ENCODE measurements around the gene DCUN1D1. TPM values are rescaled to one million over a fixed set of nuclear protein-coding genes. Genes with fewer than 3 reads are reported as not detected.

DCUN1D1 gene
- total RNA-seq (10 to 100 TPM; 26.7 to 59.3 (median 38.2) TPM), polyA plus RNA-seq (1 to 10 TPM; 5.4 to 8.4 (median 6.9) TPM)
- long read RNA-seq, donor 1, full-length matches to known transcripts, result 5 of 5 reads
- long read RNA-seq, donor 1, partial matches to known transcripts, result 0 of 5 reads
- long read RNA-seq, donor 1, other reads (novel, unspliced or antisense), result 0 of 5 reads
- long read RNA-seq, donor 2, full-length matches to known transcripts, result 3 of 3 reads
- long read RNA-seq, donor 2, partial matches to known transcripts, result 0 of 3 reads
- long read RNA-seq, donor 2, other reads (novel, unspliced or antisense), result 0 of 3 reads

GRCh38 chr3:182980204-182981037, at the start of gene DCUN1D1:
Gene DCUN1D1, minus strand, starts transcription at chr3:182980538. Its CDS starts 49 bp downstream, at chr3:182980489.
- TF ChIP-seq POLR2AphosphoS5 (IDR thresholded peaks at IDR 0.05), result peak; percentile 84 to 88 (median 87)
- no peak for TF ChIP-seq CTCF (IDR thresholded peaks at IDR 0.05 in 8 of 11, conservative IDR thresholded peaks at IDR 0.05 in 3 of 11)
- peak in 1 of 3 donors; percentile 48 for TF ChIP-seq POLR2A (IDR thresholded peaks at IDR 0.05)
- Histone ChIP-seq H3K27ac (peak within 1 kb of the TSS; percentile 72 to 96 (median 90)), H3K9me3 (no peaks in the 10 kb centered on the region), H3K27me3 (replicated peaks in 1 of 7) (no peaks in the 10 kb centered on the region), H3K4me3 (peak within 1 kb of the TSS; percentile 79 to 95 (median 89)), H3K36me3 (no peaks in the 10 kb centered on the region), H3K4me1 (peaks cover 12 to 56% (median 28%) of the 10 kb centered on the region in 6 donors)
- peak; percentile 98 for DNase-seq
- intact Hi-C loops (cut with DNase I; ENCODE audit: low total_unique reads), result no loop called here
- 0 to 1% (median 1%) methylated on average over 10 to 106 of the region's 106 CpGs for WGBS, 5 donors

DNA sequence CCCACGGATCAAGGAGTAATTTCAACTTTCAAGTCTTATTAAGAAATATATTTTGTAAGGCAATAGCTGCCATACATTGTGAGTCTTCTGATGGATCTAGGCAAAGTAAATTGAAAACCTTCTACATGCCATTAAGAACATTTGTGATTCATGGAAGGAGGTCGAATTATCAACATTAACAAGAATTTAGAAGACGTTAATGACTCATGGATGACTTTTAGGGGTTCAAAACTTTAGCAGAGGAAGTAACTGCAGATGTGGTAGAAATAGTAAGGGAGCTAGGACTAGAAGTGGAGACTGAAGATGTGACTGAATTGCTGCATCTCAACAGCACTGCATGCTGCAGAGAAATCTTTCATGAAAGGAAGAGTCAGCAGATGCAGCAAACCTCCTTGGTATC, 48.1 kb upstream of the DCUN1D1 start:
- TF ChIP-seq POLR2AphosphoS5 (IDR thresholded peaks at IDR 0.05), result no peak
- H3K4me3 ChIP-seq, result no peak overlapping the region
- H3K4me1 ChIP-seq, result no peaks in the 10 kb centered on the region
- no peaks in the 10 kb centered on the region for H3K27me3 ChIP-seq (replicated peaks in 1 of 7)
- peaks cover 5 to 98% (median 46%) of the 10 kb centered on the region in 6 donors for H3K36me3 ChIP-seq
- intact Hi-C loops (cut with DNase I; ENCODE audit: low total_unique reads), result no loop called here
- 76 to 99% (median 96%) methylated on average over 3 of the region's 3 CpGs for WGBS, 5 donors
- H3K9me3 ChIP-seq, result no peaks in the 10 kb centered on the region
- H3K27ac ChIP-seq, result no peak overlapping the region
- DNase-seq, result no peak

DNA sequence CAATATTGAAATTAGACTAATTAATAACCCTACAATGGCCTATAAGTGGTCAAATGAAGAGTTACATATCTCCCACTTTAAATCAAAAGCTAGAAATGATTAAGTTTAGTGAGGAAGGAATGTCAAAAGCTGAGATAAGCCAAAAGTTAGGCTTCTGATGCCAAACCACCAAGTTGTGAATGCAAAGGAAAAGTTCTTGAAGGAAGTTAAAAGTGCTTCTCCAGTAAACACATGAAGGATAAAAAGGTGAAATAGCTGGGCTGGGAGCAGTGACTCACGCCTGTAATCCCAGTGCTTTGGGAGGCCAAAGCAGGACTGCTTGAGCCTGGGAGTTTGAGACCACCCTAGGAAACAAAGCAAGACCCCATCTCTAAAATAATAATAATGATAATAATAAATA, 46.9 kb upstream of the DCUN1D1 start:
- Histone ChIP-seq H3K9me3 (no peaks in the 10 kb centered on the region), H3K27me3 (replicated peaks in 1 of 7) (no peaks in the 10 kb centered on the region), H3K4me3 (no peak overlapping the region), H3K4me1 (no peaks in the 10 kb centered on the region), H3K27ac (no peak overlapping the region), H3K36me3 (peaks cover 5 to 97% (median 39%) of the 10 kb centered on the region in 6 donors)
- 94 to 100% (median 100%) methylated on average over 1 of the region's 1 CpG for WGBS, 5 donors
- DNase-seq, result no peak
- intact Hi-C loops (cut with DNase I; ENCODE audit: low total_unique reads), result no loop called here
- TF ChIP-seq CTCF (IDR thresholded peaks at IDR 0.05 in 8 of 11, conservative IDR thresholded peaks at IDR 0.05 in 3 of 11), result no peak

- DNase-seq, result no peak
- Histone ChIP-seq H3K4me3 (no peak overlapping the region), H3K27me3 (replicated peaks in 1 of 7) (no peaks in the 10 kb centered on the region), H3K36me3 (peaks cover 7 to 96% (median 51%) of the 10 kb centered on the region in 6 donors), H3K9me3 (no peaks in the 10 kb centered on the region), H3K27ac (no peak overlapping the region), H3K4me1 (no peaks in the 10 kb centered on the region)
- intact Hi-C loops (cut with DNase I; ENCODE audit: low total_unique reads), result no loop called here
- WGBS, 5 donors, result 91 to 96% (median 94%) methylated on average over 3 of the region's 3 CpGs
- TF ChIP-seq POLR2AphosphoS5 (IDR thresholded peaks at IDR 0.05) (no peak), CTCF (IDR thresholded peaks at IDR 0.05 in 8 of 11, conservative IDR thresholded peaks at IDR 0.05 in 3 of 11) (no peak)
These were observed 42.7 kb upstream of the DCUN1D1 start for GRCh38 chr3:183022936-183023516.
